LNCaP clone FGC (cell line): ENCODE results near the gene EPHA3.

Source experiments
- DNase-seq: peaks from one replicate; pipeline ENCODE4 v3.0.0-alpha.2; 2011; ENCODE audit warnings: low read depth
- H3K4me3 ChIP-seq: 2 replicates; pipeline ENCODE4 v1.5.1; 2011; ENCODE audit warnings: mild to moderate bottlenecking, low read depth, low read length, control low read depth
- CTCF ChIP-seq: IDR thresholded peaks from 2 replicates; pipeline ENCODE4 v1.5.1; 2012; ENCODE audit warnings: mild to moderate bottlenecking; ENCODE audit not compliant: control insufficient read depth, insufficient read depth; ENCODE audit errors: extremely low read depth

The EPHA3 gene

GRCh38 chr3:89402051-89402450 lies 294.6 kb downstream of the EPHA3 start:
- no peak for TF ChIP-seq CTCF
- H3K4me3 ChIP-seq = no peak overlapping the region
- no peak for DNase-seq

GRCh38 chr3:89405176-89405575 lies 297.8 kb downstream of the EPHA3 start:
- no peak for TF ChIP-seq CTCF
- DNase-seq = no peak
- H3K4me3 ChIP-seq = no peak overlapping the region

- no peak for DNase-seq
- no peak overlapping the region for H3K4me3 ChIP-seq
- TF ChIP-seq CTCF = no peak
These were observed 298.2 kb downstream of the EPHA3 start for GRCh38 chr3:89405593-89405992.

GRCh38 chr3:89411201-89411600 lies 303.8 kb downstream of the EPHA3 start:
- DNase-seq = no peak
- no peak overlapping the region for H3K4me3 ChIP-seq
- no peak for TF ChIP-seq CTCF

- TF ChIP-seq CTCF = no peak
- no peak overlapping the region for H3K4me3 ChIP-seq
- peak; percentile 74 for DNase-seq
These were observed 306.8 kb downstream of the EPHA3 start for GRCh38 chr3:89414270-89414669.

- DNase-seq = no peak
- H3K4me3 ChIP-seq = no peak overlapping the region
- TF ChIP-seq CTCF = no peak
These were observed 312.3 kb downstream of the EPHA3 start for GRCh38 chr3:89419647-89420241.

- no peak for TF ChIP-seq CTCF
- no peak for DNase-seq
These were observed 318.6 kb downstream of the EPHA3 start for GRCh38 chr3:89426060-89426459.

More at GRCh38 chr3:89426060-89426459, 318.6 kb downstream of the EPHA3 start:
- no peak overlapping the region for H3K4me3 ChIP-seq
